GM21515 (cell line): ENCODE results near the gene TRIM59.

Experiments
- ATAC-seq: cut with Tn5 transposase; IDR thresholded peaks from one replicate; pipeline ENCODE4 v1.9.1; 2021; ENCODE audit not compliant: unreplicated experiment

The TRIM59 gene

GRCh38 chr3:160403796-160404470, 45.7 kb downstream of the TRIM59 start:
- ATAC-seq: no peak

GRCh38 chr3:160403028-160403545, 46.5 kb downstream of the TRIM59 start:
- no peak for ATAC-seq

GRCh38 chr3:160402221-160403027, 47.2 kb downstream of the TRIM59 start:
- ATAC-seq: no peak

- ATAC-seq: no peak
Measured at GRCh38 chr3:160401291-160402095, 48.1 kb downstream of the TRIM59 start.

GRCh38 chr3:160400702-160401150, 48.9 kb downstream of the TRIM59 start:
- peak; percentile 10 for ATAC-seq

- ATAC-seq: peak; percentile 5
Measured at GRCh38 chr3:160400030-160400701, 49.4 kb downstream of the TRIM59 start.

GRCh38 chr3:160399125-160400029, 50.2 kb downstream of the TRIM59 start, which contains the start of the genes IFT80 and SMC4:
Gene IFT80 (minus strand): TSS chr3:160399225. CDS start chr3:160384600, 14,625 bp downstream.
Gene SMC4 (plus strand): TSS chr3:160399650. CDS start chr3:160400827, 1,177 bp downstream.
- ATAC-seq: peak; percentile 93

GRCh38 chr3:160398820-160399124, 50.8 kb downstream of the TRIM59 start:
- peak; percentile 15 for ATAC-seq

GRCh38 chr3:160395297-160395696, 54.3 kb downstream of the TRIM59 start:
- ATAC-seq: no peak

GRCh38 chr3:160394009-160394392, 55.6 kb downstream of the TRIM59 start:
- no peak for ATAC-seq

- ATAC-seq: no peak
Measured at GRCh38 chr3:160393346-160394008, 56.1 kb downstream of the TRIM59 start.

GRCh38 chr3:160392798-160393197, 56.8 kb downstream of the TRIM59 start:
- ATAC-seq: no peak

GRCh38 chr3:160390565-160391138, 58.9 kb downstream of the TRIM59 start:
- peak; percentile 49 for ATAC-seq
